Measurements from ENCODE around the gene BCAS2.

The BCAS2 gene

GRCh38 chr1:114554577-114554976 lies 26.8 kb downstream of the BCAS2 start:
- H3F3A ChIP-seq (ENCODE audit: insufficient read depth), result no peaks in the 10 kb centered on the region
- TF ChIP-seq EZH2phosphoT487 (conservative IDR thresholded peaks at IDR 0.05; ENCODE audit: low read length), result no peak
- no peak for TF ChIP-seq CTCF (IDR thresholded peaks at IDR 0.05; ENCODE audit: insufficient read depth, low read length, poor library complexity, severe bottlenecking)
- no peak overlapping the region for H3K4me2 ChIP-seq (ENCODE audit: low read depth, low read length, poor library complexity, severe bottlenecking)
- H4K20me1 ChIP-seq (ENCODE audit: low read depth, low read length), result no peaks in the 10 kb centered on the region
- no peak overlapping the region for H3K9ac ChIP-seq (ENCODE audit: low read length)
- no peak overlapping the region for H3K27ac ChIP-seq (ENCODE audit: low read depth, low read length)
- H3K4me3 ChIP-seq (ENCODE audit: insufficient read depth, low read length, poor library complexity, severe bottlenecking), result no peak overlapping the region
- H3K27me3 ChIP-seq (ENCODE audit: low read length), result no peaks in the 10 kb centered on the region
- no peaks in the 10 kb centered on the region for H3K79me2 ChIP-seq (ENCODE audit: insufficient read depth, low read length)
- no peaks in the 10 kb centered on the region for H3K9me2 ChIP-seq (replicated peaks; ENCODE audit: insufficient read depth, low read length)
- no peak overlapping the region for H2AFZ ChIP-seq (ENCODE audit: low read depth, low read length, severe bottlenecking)
- H3K9me3 ChIP-seq (ENCODE audit: insufficient read depth, low read length), result no peaks in the 10 kb centered on the region
- no peaks in the 10 kb centered on the region for H3K36me3 ChIP-seq (ENCODE audit: low read length)

- H3K9me2 ChIP-seq (replicated peaks; ENCODE audit: insufficient read depth, low read length), result no peaks in the 10 kb centered on the region
- no peak overlapping the region for H3K9ac ChIP-seq (ENCODE audit: low read length)
- H3K27ac ChIP-seq (ENCODE audit: low read depth, low read length), result no peak overlapping the region
- no peak for TF ChIP-seq CTCF (IDR thresholded peaks at IDR 0.05; ENCODE audit: insufficient read depth, low read length, poor library complexity, severe bottlenecking)
- H2AFZ ChIP-seq (ENCODE audit: low read depth, low read length, severe bottlenecking), result no peak overlapping the region
- no peaks in the 10 kb centered on the region for H3K27me3 ChIP-seq (ENCODE audit: low read length)
- no peaks in the 10 kb centered on the region for H3K36me3 ChIP-seq (ENCODE audit: low read length)
- no peak overlapping the region for H3K4me3 ChIP-seq (ENCODE audit: insufficient read depth, low read length, poor library complexity, severe bottlenecking)
- H4K20me1 ChIP-seq (ENCODE audit: low read depth, low read length), result no peaks in the 10 kb centered on the region
- H3F3A ChIP-seq (ENCODE audit: insufficient read depth), result no peaks in the 10 kb centered on the region
- H3K9me3 ChIP-seq (ENCODE audit: insufficient read depth, low read length), result no peaks in the 10 kb centered on the region
- H3K4me2 ChIP-seq (ENCODE audit: low read depth, low read length, poor library complexity, severe bottlenecking), result no peak overlapping the region
- no peaks in the 10 kb centered on the region for H3K79me2 ChIP-seq (ENCODE audit: insufficient read depth, low read length)
These were observed 29.2 kb downstream of the BCAS2 start for GRCh38 chr1:114552106-114552639.

- Histone ChIP-seq H3F3A (ENCODE audit: insufficient read depth) (no peaks in the 10 kb centered on the region), H3K79me2 (ENCODE audit: insufficient read depth, low read length) (no peaks in the 10 kb centered on the region), H3K27ac (ENCODE audit: low read depth, low read length) (no peak overlapping the region), H3K4me3 (ENCODE audit: insufficient read depth, low read length, poor library complexity, severe bottlenecking) (no peak overlapping the region), H3K9ac (ENCODE audit: low read length) (no peak overlapping the region), H4K20me1 (ENCODE audit: low read depth, low read length) (no peaks in the 10 kb centered on the region), H2AFZ (ENCODE audit: low read depth, low read length, severe bottlenecking) (no peak overlapping the region), H3K9me3 (ENCODE audit: insufficient read depth, low read length) (no peaks in the 10 kb centered on the region), H3K36me3 (ENCODE audit: low read length) (no peaks in the 10 kb centered on the region), H3K4me2 (ENCODE audit: low read depth, low read length, poor library complexity, severe bottlenecking) (no peak overlapping the region), H3K9me2 (replicated peaks; ENCODE audit: insufficient read depth, low read length) (no peaks in the 10 kb centered on the region), H3K27me3 (ENCODE audit: low read length) (no peaks in the 10 kb centered on the region)
- TF ChIP-seq CTCF (IDR thresholded peaks at IDR 0.05; ENCODE audit: insufficient read depth, low read length, poor library complexity, severe bottlenecking) (no peak), EZH2phosphoT487 (conservative IDR thresholded peaks at IDR 0.05; ENCODE audit: low read length) (no peak)
These were observed 30.0 kb downstream of the BCAS2 start for GRCh38 chr1:114551400-114551799.

Measured in SU-DHL-6 (cell line).